ENCODE data around the gene RGS11.
"Not testable (repeated sequence)": the region's sequence is repeated elsewhere in the genome, so short reads cannot be mapped to it uniquely, and the experiment has no call there.

Gene RGS11

GRCh38 chr16:265002-265529, 10.7 kb downstream of the RGS11 start:
- no peaks in the 10 kb centered on the region for H3K27me3 Mint-ChIP-seq
- H3K4me3 Mint-ChIP-seq, result no peak overlapping the region
- H3K27ac Mint-ChIP-seq, result no peak overlapping the region
- H3K9me3 Mint-ChIP-seq, result no peaks in the 10 kb centered on the region
- peaks cover 7% of the 10 kb centered on the region for H3K36me3 Mint-ChIP-seq (ENCODE audit: low read depth)
- no peaks in the 10 kb centered on the region for H3K4me1 Mint-ChIP-seq (ENCODE audit: low read depth)

- Mint-ChIP-seq H3K27ac (no peak overlapping the region), H3K27me3 (no peaks in the 10 kb centered on the region), H3K36me3 (ENCODE audit: low read depth) (peaks cover 7% of the 10 kb centered on the region), H3K9me3 (no peaks in the 10 kb centered on the region), H3K4me3 (no peak overlapping the region), H3K4me1 (ENCODE audit: low read depth) (no peaks in the 10 kb centered on the region)
Measured at GRCh38 chr16:264440-264951, 11.2 kb downstream of the RGS11 start.

- Mint-ChIP-seq H3K36me3 (ENCODE audit: low read depth) (peaks cover 12% of the 10 kb centered on the region), H3K4me3 (no peak overlapping the region), H3K27ac (no peak overlapping the region), H3K27me3 (no peaks in the 10 kb centered on the region), H3K4me1 (ENCODE audit: low read depth) (peaks cover 5% of the 10 kb centered on the region), H3K9me3 (no peaks in the 10 kb centered on the region)
Measured at GRCh38 chr16:263944-264343, 11.8 kb downstream of the RGS11 start.

GRCh38 chr16:263182-263774, 12.5 kb downstream of the RGS11 start:
- Mint-ChIP-seq H3K27me3 (no peaks in the 10 kb centered on the region), H3K9me3 (no peaks in the 10 kb centered on the region), H3K4me1 (ENCODE audit: low read depth) (peaks cover 6% of the 10 kb centered on the region), H3K4me3 (no peak overlapping the region), H3K36me3 (ENCODE audit: low read depth) (peaks cover 12% of the 10 kb centered on the region), H3K27ac (no peak overlapping the region)

- H3K36me3 Mint-ChIP-seq (ENCODE audit: low read depth), result peaks cover 12% of the 10 kb centered on the region
- H3K27me3 Mint-ChIP-seq, result no peaks in the 10 kb centered on the region
- H3K27ac Mint-ChIP-seq, result no peak overlapping the region
- no peaks in the 10 kb centered on the region for H3K9me3 Mint-ChIP-seq
- peaks cover 6% of the 10 kb centered on the region for H3K4me1 Mint-ChIP-seq (ENCODE audit: low read depth)
- H3K4me3 Mint-ChIP-seq, result no peak overlapping the region
Measured at GRCh38 chr16:262121-262745, 13.5 kb downstream of the RGS11 start.

- no peak overlapping the region for H3K27ac Mint-ChIP-seq
- H3K36me3 Mint-ChIP-seq (ENCODE audit: low read depth), result peaks cover 13% of the 10 kb centered on the region
- peaks cover 6% of the 10 kb centered on the region for H3K4me1 Mint-ChIP-seq (ENCODE audit: low read depth)
- no peak overlapping the region for H3K4me3 Mint-ChIP-seq
- H3K9me3 Mint-ChIP-seq, result no peaks in the 10 kb centered on the region
- no peaks in the 10 kb centered on the region for H3K27me3 Mint-ChIP-seq
Measured at GRCh38 chr16:261031-261691, 14.6 kb downstream of the RGS11 start.

GRCh38 chr16:260326-260725, 15.4 kb downstream of the RGS11 start:
- Mint-ChIP-seq H3K27me3 (no peaks in the 10 kb centered on the region), H3K36me3 (ENCODE audit: low read depth) (peaks cover 21% of the 10 kb centered on the region), H3K4me3 (no peak overlapping the region), H3K9me3 (no peaks in the 10 kb centered on the region), H3K27ac (no peak overlapping the region), H3K4me1 (ENCODE audit: low read depth) (peaks cover 9% of the 10 kb centered on the region)

- no peak overlapping the region for H3K27ac Mint-ChIP-seq
- no peaks in the 10 kb centered on the region for H3K9me3 Mint-ChIP-seq
- peaks cover 9% of the 10 kb centered on the region for H3K4me1 Mint-ChIP-seq (ENCODE audit: low read depth)
- no peaks in the 10 kb centered on the region for H3K27me3 Mint-ChIP-seq
- H3K4me3 Mint-ChIP-seq, result no peak overlapping the region
- peaks cover 24% of the 10 kb centered on the region for H3K36me3 Mint-ChIP-seq (ENCODE audit: low read depth)
Measured at GRCh38 chr16:259814-260253, 15.9 kb downstream of the RGS11 start.

GRCh38 chr16:259226-259625, 16.5 kb downstream of the RGS11 start:
- peaks cover 9% of the 10 kb centered on the region for H3K4me1 Mint-ChIP-seq (ENCODE audit: low read depth)
- H3K4me3 Mint-ChIP-seq, result no peak overlapping the region
- H3K27ac Mint-ChIP-seq, result no peak overlapping the region
- H3K36me3 Mint-ChIP-seq (ENCODE audit: low read depth), result peaks cover 27% of the 10 kb centered on the region
- H3K27me3 Mint-ChIP-seq, result no peaks in the 10 kb centered on the region
- no peaks in the 10 kb centered on the region for H3K9me3 Mint-ChIP-seq

- H3K4me3 Mint-ChIP-seq, result not testable (repeated sequence)
Measured at GRCh38 chr16:258091-258490, 17.7 kb downstream of the RGS11 start.

GRCh38 chr16:255183-255582, 20.6 kb downstream of the RGS11 start:
- Mint-ChIP-seq H3K4me3 (no peak overlapping the region), H3K27me3 (no peaks in the 10 kb centered on the region), H3K9me3 (no peaks in the 10 kb centered on the region), H3K36me3 (ENCODE audit: low read depth) (peaks cover 29% of the 10 kb centered on the region), H3K27ac (no peak overlapping the region), H3K4me1 (ENCODE audit: low read depth) (peaks cover 38% of the 10 kb centered on the region)

More at GRCh38 chr16:258091-258490, 17.7 kb downstream of the RGS11 start:
- peaks cover 30% of the 10 kb centered on the region for H3K36me3 Mint-ChIP-seq (ENCODE audit: low read depth)
- H3K9me3 Mint-ChIP-seq, H3K27ac Mint-ChIP-seq, H3K27me3 Mint-ChIP-seq: not testable (repeated sequence)
- peaks cover 18% of the 10 kb centered on the region for H3K4me1 Mint-ChIP-seq (ENCODE audit: low read depth)

- peaks cover 30% of the 10 kb centered on the region for H3K36me3 Mint-ChIP-seq (ENCODE audit: low read depth)
- H3K27me3 Mint-ChIP-seq, result no peaks in the 10 kb centered on the region
- H3K4me1 Mint-ChIP-seq (ENCODE audit: low read depth), result peaks cover 41% of the 10 kb centered on the region
- no peak overlapping the region for H3K4me3 Mint-ChIP-seq
- H3K27ac Mint-ChIP-seq, result no peak overlapping the region
- H3K9me3 Mint-ChIP-seq, result no peaks in the 10 kb centered on the region
Measured at GRCh38 chr16:254461-254860, 21.3 kb downstream of the RGS11 start.

GRCh38 chr16:253833-254232, 21.9 kb downstream of the RGS11 start:
- H3K27me3 Mint-ChIP-seq, result no peaks in the 10 kb centered on the region
- H3K36me3 Mint-ChIP-seq (ENCODE audit: low read depth), result peaks cover 26% of the 10 kb centered on the region
- peak overlapping the region; percentile 61 for H3K27ac Mint-ChIP-seq
- H3K9me3 Mint-ChIP-seq, result no peaks in the 10 kb centered on the region
- no peak overlapping the region for H3K4me3 Mint-ChIP-seq
- peaks cover 35% of the 10 kb centered on the region for H3K4me1 Mint-ChIP-seq (ENCODE audit: low read depth)

- Mint-ChIP-seq H3K4me1 (ENCODE audit: low read depth) (peaks cover 40% of the 10 kb centered on the region), H3K27ac (peak overlapping the region; percentile 89), H3K9me3 (no peaks in the 10 kb centered on the region), H3K36me3 (ENCODE audit: low read depth) (peaks cover 26% of the 10 kb centered on the region), H3K4me3 (peak overlapping the region; percentile 76), H3K27me3 (no peaks in the 10 kb centered on the region)
Measured at GRCh38 chr16:252366-253337, 23.1 kb downstream of the RGS11 start.
